MM.1S (cell line): ENCODE data around the gene MYO10.
A peak's percentile ranks its signal among the peaks of the same experiment; 100 is the strongest.

Source experiments
- DNase-seq: peaks from one replicate; pipeline ENCODE4 v3.0.0-alpha.2; 2015
- H2AFZ ChIP-seq: fragments of 300-600 bp; sonication (generic); 2 replicates; pipeline ENCODE4 v1.6.0; 2016; ENCODE audit warnings: antibody characterized with exemption, low read length
- H3F3A ChIP-seq: fragments of 300-600 bp; sonication (generic); 2 replicates; pipeline ENCODE4 v1.6.1; 2016; ENCODE audit warnings: mild to moderate bottlenecking, antibody characterized with exemption, low read length, moderate library complexity, mixed read lengths; ENCODE audit not compliant: insufficient read depth
- H3K27ac ChIP-seq: fragments of 300-600 bp; sonication (generic); 2 replicates; pipeline ENCODE4 v1.5.1; 2016; ENCODE audit warnings: mild to moderate bottlenecking, low read length
- H3K27me3 ChIP-seq: fragments of 300-600 bp; sonication (generic); replicated peaks from 2 replicates; pipeline ENCODE4 v1.6.0; 2016; ENCODE audit warnings: low read length; ENCODE audit not compliant: insufficient read depth
- H3K36me3 ChIP-seq: fragments of 300-600 bp; sonication (generic); replicated peaks from 2 replicates; pipeline ENCODE4 v1.6.1; 2016; ENCODE audit warnings: mild to moderate bottlenecking, low read length, mixed read lengths; ENCODE audit not compliant: insufficient read depth
- H3K4me1 ChIP-seq: fragments of 300-600 bp; sonication (generic); 2 replicates; pipeline ENCODE4 v1.6.1; 2016; ENCODE audit warnings: low read length, mixed read lengths
- H3K4me2 ChIP-seq: fragments of 300-600 bp; sonication (generic); 2 replicates; pipeline ENCODE4 v1.6.0; 2016; ENCODE audit warnings: low read depth, low read length
- H3K4me3 ChIP-seq: fragments of 300-600 bp; sonication (generic); 2 replicates; pipeline ENCODE4 v1.5.1; 2016; ENCODE audit warnings: low read length, mixed read lengths
- H3K79me2 ChIP-seq: fragments of 300-600 bp; sonication (generic); 2 replicates; pipeline ENCODE4 v1.6.1; 2016; ENCODE audit warnings: mixed run types, low read length, mixed read lengths
- H3K9ac ChIP-seq: fragments of 300-600 bp; sonication (generic); 2 replicates; pipeline ENCODE4 v1.6.1; 2016; ENCODE audit warnings: low read length, mixed read lengths
- H3K9me2 ChIP-seq: fragments of 300-600 bp; sonication (generic); replicated peaks from 2 replicates; pipeline ENCODE4 v1.6.1; 2016; ENCODE audit warnings: mild to moderate bottlenecking, low read length, mixed read lengths; ENCODE audit not compliant: insufficient read depth
- H3K9me3 ChIP-seq: fragments of 300-600 bp; sonication (generic); replicated peaks from 2 replicates; pipeline ENCODE4 v1.6.1; 2016; ENCODE audit warnings: mild to moderate bottlenecking, low read length, mixed read lengths; ENCODE audit not compliant: insufficient read depth
- H4K20me1 ChIP-seq: fragments of 300-600 bp; sonication (generic); 2 replicates; pipeline ENCODE4 v1.6.1; 2016; ENCODE audit warnings: mild to moderate bottlenecking, low read length, moderate library complexity, mixed read lengths; ENCODE audit not compliant: insufficient read depth
- EZH2 ChIP-seq: fragments of 300-600 bp; sonication (generic); optimal IDR thresholded peaks from 2 replicates; pipeline ENCODE3; 2017; ENCODE audit warnings: low read depth, mild to moderate bottlenecking, antibody characterized with exemption, low read length, mixed read lengths
- EZH2phosphoT487 ChIP-seq: fragments of 300-600 bp; sonication (generic); IDR thresholded peaks from 2 replicates; pipeline ENCODE4 v1.6.1; 2018; ENCODE audit warnings: antibody characterized with exemption, low read length
- TF ChIP-seq, protein P1 (sequence below): fragments of 300-600 bp; sonication (generic); IDR thresholded peaks from 2 replicates; pipeline ENCODE4 v1.5.1; 2016; ENCODE audit warnings: antibody characterized with exemption, low read length, mixed read lengths

Gene MYO10

DNA sequence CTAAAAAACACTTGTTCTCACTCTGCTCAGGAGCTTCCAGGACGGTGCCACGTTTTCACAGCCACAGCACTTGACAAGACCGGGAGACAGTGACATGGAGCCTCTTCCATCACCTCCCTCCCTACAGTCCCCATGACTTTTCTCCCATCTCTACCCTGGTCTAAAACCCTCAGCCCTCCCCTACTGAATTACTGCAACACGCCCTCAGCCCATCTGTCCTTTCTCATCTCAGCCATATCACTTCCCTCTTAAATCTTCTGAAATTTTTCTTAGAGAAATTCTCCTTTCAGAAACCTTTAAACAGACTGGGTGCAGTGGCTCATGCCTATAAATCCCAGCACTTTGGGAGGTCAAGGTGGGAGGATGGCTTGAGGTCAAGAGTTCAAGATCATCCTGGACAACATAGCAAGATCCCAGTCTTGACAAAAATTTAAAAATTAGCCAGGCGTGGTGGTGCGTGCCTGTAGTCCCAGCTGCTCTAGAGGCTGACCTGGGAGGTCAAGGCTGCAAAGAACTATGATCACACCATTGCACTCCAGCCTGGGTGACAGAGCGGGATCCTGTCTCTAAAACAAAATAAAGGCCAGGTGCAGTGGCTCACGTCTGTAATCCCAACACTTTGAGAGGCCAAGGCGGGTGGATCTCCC is 125.8 kb downstream of the MYO10 start:
- Histone ChIP-seq H3K4me2 (no peak overlapping the region), H3K9me3 (no peaks in the 10 kb centered on the region), H3K36me3 (no peaks in the 10 kb centered on the region), H3K79me2 (no peaks in the 10 kb centered on the region), H3K27ac (no peak overlapping the region), H3K9ac (no peak overlapping the region), H3K4me1 (no peaks in the 10 kb centered on the region), H3K4me3 (no peak overlapping the region), H3K27me3 (no peaks in the 10 kb centered on the region), H2AFZ (no peak overlapping the region), H3K9me2 (no peaks in the 10 kb centered on the region), H3F3A (no peaks in the 10 kb centered on the region), H4K20me1 (no peaks in the 10 kb centered on the region)
- DNase-seq: no peak
- TF ChIP-seq EZH2: no peak

DNA sequence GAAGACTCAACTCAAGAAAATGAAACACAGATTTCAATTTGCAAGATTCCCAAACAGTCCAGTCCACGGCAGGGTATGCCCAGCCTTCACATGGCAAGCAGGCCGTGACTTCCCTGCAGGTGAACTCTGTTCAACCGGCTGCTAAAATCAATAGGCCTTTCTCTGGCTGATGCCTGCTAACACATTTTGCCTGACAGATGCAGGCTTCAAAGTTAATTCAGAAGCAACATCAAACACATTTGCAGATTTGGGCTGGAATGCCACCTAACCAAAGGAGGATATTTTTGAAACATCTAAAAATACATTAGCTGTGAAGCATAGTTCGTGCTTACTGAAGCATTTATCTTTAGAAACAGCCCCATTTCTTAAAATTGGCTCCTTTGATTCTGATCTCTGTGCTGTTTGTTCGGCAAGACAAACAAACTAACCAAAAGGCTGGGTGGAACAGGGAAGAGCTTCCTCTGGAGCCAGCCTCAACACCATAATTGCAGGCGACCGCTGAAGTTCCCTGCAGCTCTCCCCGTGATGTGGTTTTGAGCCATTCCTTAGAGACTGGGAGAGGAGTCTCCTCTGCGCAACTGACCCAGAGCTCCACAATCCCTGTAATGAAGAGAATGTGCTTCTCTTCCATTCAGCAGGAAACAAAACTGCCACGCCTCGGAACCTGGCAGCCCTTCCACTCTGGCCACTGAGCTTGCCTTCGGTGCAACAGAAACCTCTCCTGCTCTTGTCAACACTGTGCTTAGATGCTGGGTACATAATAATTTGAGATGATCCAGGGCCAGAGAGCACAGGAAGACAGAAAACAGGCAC is 126.5 kb downstream of the MYO10 start:
- no peaks in the 10 kb centered on the region for H3F3A ChIP-seq
- no peaks in the 10 kb centered on the region for H4K20me1 ChIP-seq
- no peaks in the 10 kb centered on the region for H3K4me1 ChIP-seq
- no peaks in the 10 kb centered on the region for H3K79me2 ChIP-seq
- DNase-seq: peak; percentile 28
- no peak overlapping the region for H3K4me3 ChIP-seq
- no peak overlapping the region for H3K4me2 ChIP-seq
- H3K27ac ChIP-seq: no peak overlapping the region
- H3K9ac ChIP-seq: no peak overlapping the region
- H2AFZ ChIP-seq: no peak overlapping the region
- TF ChIP-seq EZH2phosphoT487 (no peak), EZH2 (no peak)
- TF ChIP-seq, protein P1, sequence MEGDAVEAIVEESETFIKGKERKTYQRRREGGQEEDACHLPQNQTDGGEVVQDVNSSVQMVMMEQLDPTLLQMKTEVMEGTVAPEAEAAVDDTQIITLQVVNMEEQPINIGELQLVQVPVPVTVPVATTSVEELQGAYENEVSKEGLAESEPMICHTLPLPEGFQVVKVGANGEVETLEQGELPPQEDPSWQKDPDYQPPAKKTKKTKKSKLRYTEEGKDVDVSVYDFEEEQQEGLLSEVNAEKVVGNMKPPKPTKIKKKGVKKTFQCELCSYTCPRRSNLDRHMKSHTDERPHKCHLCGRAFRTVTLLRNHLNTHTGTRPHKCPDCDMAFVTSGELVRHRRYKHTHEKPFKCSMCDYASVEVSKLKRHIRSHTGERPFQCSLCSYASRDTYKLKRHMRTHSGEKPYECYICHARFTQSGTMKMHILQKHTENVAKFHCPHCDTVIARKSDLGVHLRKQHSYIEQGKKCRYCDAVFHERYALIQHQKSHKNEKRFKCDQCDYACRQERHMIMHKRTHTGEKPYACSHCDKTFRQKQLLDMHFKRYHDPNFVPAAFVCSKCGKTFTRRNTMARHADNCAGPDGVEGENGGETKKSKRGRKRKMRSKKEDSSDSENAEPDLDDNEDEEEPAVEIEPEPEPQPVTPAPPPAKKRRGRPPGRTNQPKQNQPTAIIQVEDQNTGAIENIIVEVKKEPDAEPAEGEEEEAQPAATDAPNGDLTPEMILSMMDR: no peak
- H3K9me3 ChIP-seq: no peaks in the 10 kb centered on the region
- no peaks in the 10 kb centered on the region for H3K9me2 ChIP-seq
- H3K36me3 ChIP-seq: no peaks in the 10 kb centered on the region
- H3K27me3 ChIP-seq: no peaks in the 10 kb centered on the region

DNA sequence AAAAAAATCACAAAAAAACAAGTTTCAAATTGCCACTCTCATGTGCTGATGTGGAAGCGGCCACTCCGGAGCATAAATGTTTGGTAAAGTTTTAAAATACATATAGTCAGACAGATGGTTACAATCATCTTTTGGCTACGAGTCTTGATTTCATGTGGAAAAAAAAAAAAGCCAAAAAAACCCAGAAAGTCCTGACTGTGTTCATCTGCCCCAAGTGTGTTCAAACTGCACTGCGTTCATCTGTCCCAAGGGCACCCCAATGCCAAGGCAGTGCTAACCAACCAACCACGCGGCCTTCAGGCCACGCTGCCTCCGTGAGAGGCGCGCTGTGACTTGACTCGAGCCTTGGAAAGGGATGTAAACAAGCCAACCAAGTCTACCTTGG is 127.1 kb downstream of the MYO10 start:
- Histone ChIP-seq H3K9ac (no peak overlapping the region), H3K9me2 (no peaks in the 10 kb centered on the region), H3K27me3 (no peaks in the 10 kb centered on the region), H4K20me1 (no peaks in the 10 kb centered on the region), H3K4me2 (no peak overlapping the region), H3K4me1 (no peaks in the 10 kb centered on the region), H3K9me3 (no peaks in the 10 kb centered on the region), H3F3A (no peaks in the 10 kb centered on the region), H2AFZ (no peak overlapping the region), H3K36me3 (no peaks in the 10 kb centered on the region), H3K4me3 (no peak overlapping the region), H3K79me2 (no peaks in the 10 kb centered on the region), H3K27ac (no peak overlapping the region)
- DNase-seq: no peak
- no peak for TF ChIP-seq EZH2
- no peak for TF ChIP-seq EZH2phosphoT487
- TF ChIP-seq, protein P1: no peak

DNA sequence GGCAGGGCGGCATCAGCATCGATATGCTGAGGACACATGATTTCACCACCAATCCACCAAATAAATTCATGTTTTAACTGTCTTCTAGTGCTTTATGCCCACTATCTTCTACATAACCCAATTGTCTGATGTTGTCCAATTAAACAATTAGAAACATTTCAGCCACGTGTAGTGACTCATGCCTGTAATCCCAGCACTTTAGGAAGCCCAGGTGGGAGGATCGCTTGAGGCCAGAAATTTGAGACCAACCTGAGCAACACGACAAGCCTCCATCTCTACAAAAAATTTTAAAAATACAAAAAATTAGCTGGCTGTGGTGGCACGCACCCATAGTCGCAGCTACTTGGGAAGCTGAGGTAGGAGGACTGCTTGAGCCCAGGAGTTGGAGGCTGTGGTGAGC is 128.1 kb downstream of the MYO10 start:
- no peaks in the 10 kb centered on the region for H3F3A ChIP-seq
- H3K9me3 ChIP-seq: no peaks in the 10 kb centered on the region
- H3K4me2 ChIP-seq: no peak overlapping the region
- no peak overlapping the region for H3K27ac ChIP-seq
- no peaks in the 10 kb centered on the region for H3K27me3 ChIP-seq
- H4K20me1 ChIP-seq: no peaks in the 10 kb centered on the region
- no peak for DNase-seq
- no peak overlapping the region for H3K9ac ChIP-seq
- H3K4me1 ChIP-seq: no peaks in the 10 kb centered on the region
- TF ChIP-seq, protein P1: no peak
- TF ChIP-seq EZH2phosphoT487: no peak
- no peak for TF ChIP-seq EZH2
- no peaks in the 10 kb centered on the region for H3K36me3 ChIP-seq
- no peaks in the 10 kb centered on the region for H3K79me2 ChIP-seq
- no peaks in the 10 kb centered on the region for H3K9me2 ChIP-seq
- no peak overlapping the region for H2AFZ ChIP-seq
- no peak overlapping the region for H3K4me3 ChIP-seq
